ENCODE results near the gene SPANXN3. TPM values are rescaled to one million over a fixed set of nuclear protein-coding genes. Genes with fewer than 3 reads are reported as not detected.

The SPANXN3 gene
- total RNA-seq, 1 experiment from 2014 or later = not detected

DNA sequence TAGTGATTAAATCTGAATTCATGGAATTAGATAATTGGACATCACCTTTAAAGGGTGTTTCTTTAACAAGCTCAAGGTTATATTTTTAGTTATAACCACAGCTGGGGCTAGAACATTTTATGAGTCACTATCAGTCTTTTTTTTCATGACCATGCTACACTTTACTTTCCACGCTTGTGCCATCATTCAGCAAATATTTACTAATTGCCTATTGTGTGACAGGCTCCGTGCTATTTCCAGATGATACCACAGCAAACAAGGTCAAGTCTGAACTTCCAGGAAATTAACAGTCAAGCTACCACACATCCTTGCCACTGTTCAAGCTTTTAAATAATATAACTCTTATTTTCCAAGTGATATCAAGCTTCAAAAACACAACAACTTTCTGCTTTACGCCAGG is 16.5 kb downstream of the SPANXN3 start:
- Histone ChIP-seq H4K8ac (replicated peaks; ENCODE audit: insufficient read length, low read depth, low read length) (no peak overlapping the region), H3K14ac (ENCODE audit: insufficient read depth, low read length) (no peak overlapping the region), H3K79me2 (ENCODE audit: insufficient read depth, low read length) (no peaks in the 10 kb centered on the region), H3K4ac (ENCODE audit: low read depth, low read length) (no peak overlapping the region), H3K79me1 (ENCODE audit: insufficient read depth, low read depth, low read length, poor library complexity, severe bottlenecking) (no peaks in the 10 kb centered on the region), H3K56ac (ENCODE audit: insufficient read length, low read depth, low read length) (no peak overlapping the region), H2AK5ac (ENCODE audit: insufficient read length, low read length) (no peak overlapping the region), H3K9ac (ENCODE audit: extremely low read depth, insufficient read length, low read length) (no peak overlapping the region), H3K23ac (ENCODE audit: insufficient read length, low read depth, low read length) (no peak overlapping the region), H3K18ac (ENCODE audit: insufficient read length, low read depth, low read length) (no peak overlapping the region), H3K4me1 (ENCODE audit: insufficient read depth, low read length) (no peaks in the 10 kb centered on the region), H2BK120ac (ENCODE audit: low read depth, low read length, poor library complexity, severe bottlenecking) (no peak overlapping the region), H2BK5ac (ENCODE audit: insufficient read length, low read length) (no peak overlapping the region), H2BK20ac (ENCODE audit: low read depth, low read length, poor library complexity, severe bottlenecking) (no peak overlapping the region), H4K20me1 (ENCODE audit: control insufficient read depth, insufficient read depth, insufficient read length) (no peaks in the 10 kb centered on the region), H2BK15ac (ENCODE audit: low read depth, low read length) (no peak overlapping the region), H2BK12ac (ENCODE audit: insufficient read length, low read depth, low read length) (no peak overlapping the region), H3K27ac (ENCODE audit: insufficient read length, low read depth, low read length) (no peak overlapping the region), H3K4me2 (ENCODE audit: insufficient read depth, insufficient read length, low read length) (no peak overlapping the region), H3K9me3 (ENCODE audit: control insufficient read depth, low read depth, low read length) (peaks cover 30% of the 10 kb centered on the region), H4K91ac (ENCODE audit: insufficient read length, low read depth, low read length) (no peak overlapping the region), H3K27me3 (ENCODE audit: insufficient read depth, low read length) (no peaks in the 10 kb centered on the region), H2AFZ (ENCODE audit: low read length) (no peak overlapping the region), H4K5ac (ENCODE audit: insufficient read length, low read depth, low read length) (no peak overlapping the region), H3T11ph (ENCODE audit: low read length) (no peak overlapping the region), H3K23me2 (ENCODE audit: insufficient read length, low read depth, low read length, poor library complexity, severe bottlenecking) (no peaks in the 10 kb centered on the region)
- TF ChIP-seq, protein P1, sequence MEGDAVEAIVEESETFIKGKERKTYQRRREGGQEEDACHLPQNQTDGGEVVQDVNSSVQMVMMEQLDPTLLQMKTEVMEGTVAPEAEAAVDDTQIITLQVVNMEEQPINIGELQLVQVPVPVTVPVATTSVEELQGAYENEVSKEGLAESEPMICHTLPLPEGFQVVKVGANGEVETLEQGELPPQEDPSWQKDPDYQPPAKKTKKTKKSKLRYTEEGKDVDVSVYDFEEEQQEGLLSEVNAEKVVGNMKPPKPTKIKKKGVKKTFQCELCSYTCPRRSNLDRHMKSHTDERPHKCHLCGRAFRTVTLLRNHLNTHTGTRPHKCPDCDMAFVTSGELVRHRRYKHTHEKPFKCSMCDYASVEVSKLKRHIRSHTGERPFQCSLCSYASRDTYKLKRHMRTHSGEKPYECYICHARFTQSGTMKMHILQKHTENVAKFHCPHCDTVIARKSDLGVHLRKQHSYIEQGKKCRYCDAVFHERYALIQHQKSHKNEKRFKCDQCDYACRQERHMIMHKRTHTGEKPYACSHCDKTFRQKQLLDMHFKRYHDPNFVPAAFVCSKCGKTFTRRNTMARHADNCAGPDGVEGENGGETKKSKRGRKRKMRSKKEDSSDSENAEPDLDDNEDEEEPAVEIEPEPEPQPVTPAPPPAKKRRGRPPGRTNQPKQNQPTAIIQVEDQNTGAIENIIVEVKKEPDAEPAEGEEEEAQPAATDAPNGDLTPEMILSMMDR (conservative IDR thresholded peaks at IDR 0.05) = no peak
- peaks cover 13 to 24% (median 15%) of the 10 kb centered on the region in 3 experiments for H3K36me3 Mint-ChIP-seq (ENCODE audit: insufficient read depth in 1 of 3, low read depth in 3 of 3)
- H3K4me3 Mint-ChIP-seq = no peak overlapping the region
- H3K4me1 Mint-ChIP-seq = peaks cover 5 to 12% of the 10 kb centered on the region in 2 experiments; a peak in 2 of 4 replicates
- no CpG with 5 or more reads among the region's 3 CpGs for WGBS (ENCODE audit: extremely low coverage, insufficient read length, low lambda C conversion rate)
- H3K27me3 Mint-ChIP-seq (ENCODE audit: low read depth) = no peaks in the 10 kb centered on the region; the same call in 1 of the 2 replicates
- H3K9me3 Mint-ChIP-seq = peaks cover 77 to 79% of the 10 kb centered on the region in 2 experiments
- H3K27ac Mint-ChIP-seq = no peak overlapping the region
- no peak for DNase-seq

Data from H9 (cell line).